Measurements from ENCODE around the gene HRH2.

HRH2 gene

GRCh38 chr5:175678074-175678473 lies 20.2 kb downstream of the HRH2 start:
- DNase-seq = no peak

GRCh38 chr5:175679411-175679810 lies 21.5 kb downstream of the HRH2 start:
- no peak for DNase-seq

GRCh38 chr5:175680020-175680419 lies 22.1 kb downstream of the HRH2 start:
- DNase-seq = no peak

- DNase-seq = no peak
These were observed 22.6 kb downstream of the HRH2 start for GRCh38 chr5:175680463-175680862.

GRCh38 chr5:175681045-175681967 lies 23.4 kb downstream of the HRH2 start:
- no peak for DNase-seq

- no peak for DNase-seq
These were observed 24.1 kb downstream of the HRH2 start for GRCh38 chr5:175681968-175682340.

GRCh38 chr5:175682664-175683063 lies 24.8 kb downstream of the HRH2 start:
- no peak for DNase-seq

GRCh38 chr5:175683231-175683630 lies 25.4 kb downstream of the HRH2 start:
- no peak for DNase-seq

GRCh38 chr5:175683921-175684320 lies 26.1 kb downstream of the HRH2 start:
- DNase-seq = no peak

GRCh38 chr5:175684931-175685330 lies 27.1 kb downstream of the HRH2 start:
- no peak for DNase-seq

- DNase-seq = no peak
These were observed 28.0 kb downstream of the HRH2 start for GRCh38 chr5:175685701-175686350.

- no peak for DNase-seq
These were observed 28.5 kb downstream of the HRH2 start for GRCh38 chr5:175686396-175686795.

GRCh38 chr5:175686826-175687225 lies 29.0 kb downstream of the HRH2 start:
- no peak for DNase-seq

- DNase-seq = no peak
These were observed 29.4 kb downstream of the HRH2 start for GRCh38 chr5:175687231-175687701.

GRCh38 chr5:175688352-175689146 lies 30.7 kb downstream of the HRH2 start:
- no peak for DNase-seq

GRCh38 chr5:175689147-175689991 lies 31.5 kb downstream of the HRH2 start:
- DNase-seq = no peak

- no peak for DNase-seq
These were observed 32.2 kb downstream of the HRH2 start for GRCh38 chr5:175690025-175690424.

GRCh38 chr5:175690586-175690985 lies 32.7 kb downstream of the HRH2 start:
- DNase-seq = no peak

GRCh38 chr5:175691761-175692160 lies 33.9 kb downstream of the HRH2 start:
- DNase-seq = no peak

- no peak for DNase-seq
These were observed 34.5 kb downstream of the HRH2 start for GRCh38 chr5:175692235-175692995.

GRCh38 chr5:175692996-175693710 lies 35.3 kb downstream of the HRH2 start:
- DNase-seq = no peak

Data from activated CD4-positive, alpha-beta T cell treated with anti-CD3 and anti-CD28 coated beads, Interleukin-2, amount 50 U/mL, for 48 hours (primary cell).